PC-3 (cell line): ENCODE measurements around the gene DENND2C.

Source experiments
- EZH2 ChIP-seq: fragments of 300-600 bp; sonication (generic); IDR thresholded peaks from one replicate; pipeline ENCODE4 v1.6.1; 2017; ENCODE audit warnings: antibody characterized with exemption, mild to moderate bottlenecking, low read length; ENCODE audit not compliant: unreplicated experiment
- EZH2phosphoT487 ChIP-seq: fragments of 300-600 bp; sonication (generic); IDR thresholded peaks from 2 replicates; pipeline ENCODE4 v1.6.1; 2018; ENCODE audit warnings: mild to moderate bottlenecking, antibody characterized with exemption, low read length, borderline replicate concordance
- TF ChIP-seq, protein P1 (sequence below): fragments of 300-600 bp; sonication (generic); conservative IDR thresholded peaks from 2 replicates; pipeline ENCODE4 v1.5.1; 2017; ENCODE audit warnings: antibody characterized with exemption, low read depth, mild to moderate bottlenecking, low read length

DNA sequence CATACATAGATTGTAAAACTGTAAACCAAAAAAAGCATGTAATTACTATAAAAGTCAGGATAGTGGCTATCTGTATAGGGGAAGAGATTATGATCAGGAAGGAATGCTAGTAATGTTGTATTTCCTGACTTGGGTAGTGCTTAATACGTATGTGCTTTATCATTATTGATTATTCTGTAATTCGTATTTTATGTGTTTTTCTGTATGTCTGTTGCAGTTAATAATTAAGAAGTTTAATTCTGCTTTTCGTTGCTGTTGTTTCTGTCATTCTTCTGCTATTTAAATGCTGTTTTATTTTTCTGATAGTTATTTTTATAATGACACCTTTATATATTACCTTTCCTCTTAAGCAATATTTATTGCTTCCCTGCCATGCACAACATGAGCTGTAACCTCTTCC lies 129.6 kb downstream of the DENND2C start:
- TF ChIP-seq, protein P1, sequence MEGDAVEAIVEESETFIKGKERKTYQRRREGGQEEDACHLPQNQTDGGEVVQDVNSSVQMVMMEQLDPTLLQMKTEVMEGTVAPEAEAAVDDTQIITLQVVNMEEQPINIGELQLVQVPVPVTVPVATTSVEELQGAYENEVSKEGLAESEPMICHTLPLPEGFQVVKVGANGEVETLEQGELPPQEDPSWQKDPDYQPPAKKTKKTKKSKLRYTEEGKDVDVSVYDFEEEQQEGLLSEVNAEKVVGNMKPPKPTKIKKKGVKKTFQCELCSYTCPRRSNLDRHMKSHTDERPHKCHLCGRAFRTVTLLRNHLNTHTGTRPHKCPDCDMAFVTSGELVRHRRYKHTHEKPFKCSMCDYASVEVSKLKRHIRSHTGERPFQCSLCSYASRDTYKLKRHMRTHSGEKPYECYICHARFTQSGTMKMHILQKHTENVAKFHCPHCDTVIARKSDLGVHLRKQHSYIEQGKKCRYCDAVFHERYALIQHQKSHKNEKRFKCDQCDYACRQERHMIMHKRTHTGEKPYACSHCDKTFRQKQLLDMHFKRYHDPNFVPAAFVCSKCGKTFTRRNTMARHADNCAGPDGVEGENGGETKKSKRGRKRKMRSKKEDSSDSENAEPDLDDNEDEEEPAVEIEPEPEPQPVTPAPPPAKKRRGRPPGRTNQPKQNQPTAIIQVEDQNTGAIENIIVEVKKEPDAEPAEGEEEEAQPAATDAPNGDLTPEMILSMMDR: no peak
- TF ChIP-seq EZH2: no peak
- TF ChIP-seq EZH2phosphoT487: no peak
